ENCODE results near the gene TAAR8.
"Not testable (repeated sequence)": the region's sequence is repeated elsewhere in the genome, so short reads cannot be mapped to it uniquely, and the experiment has no call there.

Gene TAAR8, protein sequence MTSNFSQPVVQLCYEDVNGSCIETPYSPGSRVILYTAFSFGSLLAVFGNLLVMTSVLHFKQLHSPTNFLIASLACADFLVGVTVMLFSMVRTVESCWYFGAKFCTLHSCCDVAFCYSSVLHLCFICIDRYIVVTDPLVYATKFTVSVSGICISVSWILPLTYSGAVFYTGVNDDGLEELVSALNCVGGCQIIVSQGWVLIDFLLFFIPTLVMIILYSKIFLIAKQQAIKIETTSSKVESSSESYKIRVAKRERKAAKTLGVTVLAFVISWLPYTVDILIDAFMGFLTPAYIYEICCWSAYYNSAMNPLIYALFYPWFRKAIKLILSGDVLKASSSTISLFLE

GRCh38 chr6:132552372-132552771 is at the start of gene TAAR8:
Gene TAAR8 (plus strand): TSS chr6:132552672. CDS start chr6:132552693, 21 bp downstream.
- no peak for DNase-seq (ENCODE audit: low read depth)

- DNase-seq (ENCODE audit: low read depth) = no peak
Observed at GRCh38 chr6:132504757-132505156, 47.7 kb upstream of the TAAR8 start.

DNA sequence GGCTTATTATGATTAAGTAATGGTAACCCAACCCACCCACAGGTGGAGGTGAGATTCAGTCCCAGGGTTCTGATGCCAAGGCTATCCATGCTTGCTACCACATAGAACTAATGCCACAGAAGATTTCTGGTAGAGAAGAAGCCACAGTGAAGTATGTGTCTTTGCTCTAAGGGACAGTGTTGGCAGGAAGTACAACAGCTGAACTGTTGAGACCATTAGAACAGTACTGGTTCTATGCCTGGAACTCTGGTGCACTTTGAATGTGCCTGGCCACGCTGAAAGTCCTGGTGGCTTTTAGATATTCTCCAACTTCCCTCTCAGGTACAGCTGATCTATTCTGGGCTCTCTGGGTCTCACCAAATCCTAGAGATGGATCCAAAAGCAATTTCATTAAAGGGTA is 47.3 kb upstream of the TAAR8 start:
- DNase-seq (ENCODE audit: low read depth) = no peak

DNA sequence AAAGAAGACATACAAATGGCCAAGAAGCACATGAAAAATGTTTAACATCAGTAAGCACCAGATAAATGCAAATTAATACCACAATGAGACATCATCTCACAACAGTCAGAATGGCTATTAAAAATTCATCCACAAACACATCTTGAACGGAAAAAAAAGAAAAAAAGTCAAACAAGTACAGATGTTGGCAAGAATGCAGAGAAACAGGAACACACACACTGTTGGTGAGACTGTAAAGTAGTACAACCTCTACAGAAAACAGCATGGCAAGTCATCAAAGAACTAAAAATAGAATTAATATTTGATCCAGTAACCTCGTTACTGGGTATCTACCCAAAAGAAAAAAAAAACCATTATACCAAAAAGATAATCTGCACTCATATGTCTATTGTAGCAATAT is 46.0 kb upstream of the TAAR8 start:
- no peak for DNase-seq (ENCODE audit: low read depth)

- DNase-seq (ENCODE audit: low read depth) = no peak
Observed at GRCh38 chr6:132506869-132507808, 45.3 kb upstream of the TAAR8 start.

- DNase-seq (ENCODE audit: low read depth) = no peak
Observed at GRCh38 chr6:132511210-132511830, 41.2 kb upstream of the TAAR8 start.

- DNase-seq (ENCODE audit: low read depth) = no peak
Observed at GRCh38 chr6:132511831-132512220, 40.6 kb upstream of the TAAR8 start.

DNA sequence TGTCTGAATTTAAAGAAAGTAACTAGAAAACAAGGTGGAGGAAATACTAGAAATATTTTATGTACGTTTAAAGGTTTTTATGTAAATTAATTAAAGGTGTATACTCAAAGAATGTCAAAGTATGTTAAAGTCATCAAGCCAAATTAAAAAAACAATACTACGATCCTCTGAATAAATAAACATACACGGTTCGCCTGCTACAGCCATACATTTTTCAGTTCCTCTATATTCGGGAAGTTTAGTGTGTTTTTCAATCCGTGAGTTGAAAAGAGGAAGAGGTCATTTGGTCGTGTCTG is 40.2 kb upstream of the TAAR8 start:
- DNase-seq (ENCODE audit: low read depth) = no peak

DNA sequence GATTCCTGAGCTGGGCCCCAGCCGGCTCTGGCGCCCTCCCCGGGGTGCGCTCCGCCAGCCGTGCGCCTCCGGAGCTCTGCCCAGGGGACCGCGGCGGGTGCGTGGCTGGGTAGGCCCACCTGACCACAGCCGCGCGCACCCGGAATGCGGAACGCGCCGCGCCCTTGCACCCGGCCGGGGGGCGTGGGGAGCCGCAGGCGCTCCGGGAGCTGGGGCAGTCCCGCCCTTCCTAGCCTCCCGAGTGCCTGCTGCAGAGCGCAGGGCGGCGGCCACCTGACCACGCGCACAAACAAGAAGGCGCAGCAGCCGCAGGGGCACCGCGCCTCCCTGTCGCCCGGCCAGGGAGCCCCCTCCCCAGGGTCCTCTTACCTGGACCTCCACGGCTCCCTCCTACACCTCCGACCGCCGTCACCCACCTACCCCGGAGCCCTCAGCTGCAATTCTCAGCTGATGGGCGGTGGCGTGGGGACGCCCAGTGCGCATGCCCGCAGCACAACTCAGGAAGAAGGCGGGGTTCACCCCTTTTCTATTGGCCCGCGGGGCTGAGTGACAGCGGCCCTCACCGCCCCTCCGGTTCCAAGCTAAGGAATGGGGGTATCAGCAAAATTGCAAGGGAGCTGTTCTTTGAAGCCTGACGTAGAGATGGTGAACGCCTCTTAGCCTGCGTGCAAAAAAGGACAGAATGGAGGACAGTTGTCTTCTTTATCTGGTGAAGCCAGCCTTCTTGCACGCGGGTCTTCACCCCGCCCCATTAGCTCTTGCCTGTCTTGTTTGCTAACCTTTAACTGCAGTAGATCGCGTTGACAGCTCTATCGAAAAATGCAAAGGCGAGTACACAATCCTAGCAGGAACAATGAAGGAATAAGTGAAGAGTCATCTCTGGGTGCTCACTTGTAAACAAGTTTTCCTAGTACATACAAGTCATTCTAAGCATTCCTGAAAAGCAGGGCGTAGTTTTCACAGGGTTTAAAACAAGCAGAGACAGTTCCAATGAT is 39.5 kb upstream of the TAAR8 start, which contains the start of gene STX7:
STX7 (minus strand) TSS at position 479 of the 995 bp plus-strand sequence. CDS start 9,586 bp downstream, outside the sequence.
- peak; percentile 68 for DNase-seq (ENCODE audit: low read depth)

GRCh38 chr6:132513831-132514545 is 38.5 kb upstream of the TAAR8 start:
- no peak for DNase-seq (ENCODE audit: low read depth)

GRCh38 chr6:132515386-132515785 is 37.1 kb upstream of the TAAR8 start:
- no peak for DNase-seq (ENCODE audit: low read depth)

DNA sequence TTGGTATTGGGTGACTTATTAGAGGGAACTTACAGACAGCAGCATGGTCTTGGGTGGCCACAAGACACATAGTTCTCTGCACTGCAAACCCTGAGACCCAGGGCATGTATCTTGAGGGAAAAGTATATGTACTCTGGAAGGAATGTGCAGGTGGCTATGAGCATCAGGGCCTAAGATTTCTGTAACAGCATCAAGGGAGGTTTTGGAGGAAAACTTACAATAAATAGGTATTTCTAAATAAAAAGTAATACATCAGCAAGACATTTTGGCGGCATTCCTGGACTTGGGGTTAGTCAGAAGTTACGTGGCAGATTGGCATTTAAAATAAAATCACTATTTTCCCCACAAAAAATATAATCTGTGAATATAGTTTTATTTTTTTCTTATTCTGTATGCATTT is 31.5 kb upstream of the TAAR8 start:
- DNase-seq (ENCODE audit: low read depth) = no peak

GRCh38 chr6:132524646-132525045 is 27.8 kb upstream of the TAAR8 start:
- no peak for DNase-seq (ENCODE audit: low read depth)

- DNase-seq (ENCODE audit: low read depth) = no peak
Observed at GRCh38 chr6:132525866-132526265, 26.6 kb upstream of the TAAR8 start.

DNA sequence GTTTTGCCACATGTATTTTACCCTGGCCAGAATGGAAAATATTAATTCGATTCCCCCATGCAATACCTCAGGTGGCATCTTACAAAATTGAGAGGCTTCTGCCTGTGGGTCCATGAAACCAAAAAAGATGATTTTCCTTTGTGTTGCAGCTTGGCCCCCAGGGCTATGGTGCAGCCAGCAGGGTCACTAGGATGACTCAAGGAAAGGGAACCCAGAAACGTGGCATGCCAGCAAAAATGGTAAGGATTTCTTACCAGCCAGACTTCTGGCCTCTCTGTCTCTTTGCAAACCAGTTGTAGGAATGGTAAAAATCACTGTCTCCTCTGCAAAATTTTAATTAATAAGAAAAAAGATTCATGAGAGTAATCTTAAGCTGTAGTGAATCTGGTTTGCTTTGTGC is 26.0 kb upstream of the TAAR8 start:
- DNase-seq (ENCODE audit: low read depth) = no peak

GRCh38 chr6:132527791-132528190 is 24.7 kb upstream of the TAAR8 start:
- peak; percentile 63 for DNase-seq (ENCODE audit: low read depth)

GRCh38 chr6:132530293-132530974 is 22.0 kb upstream of the TAAR8 start:
- DNase-seq (ENCODE audit: low read depth) = peak; percentile 23

GRCh38 chr6:132534546-132534945 is 17.9 kb upstream of the TAAR8 start:
- DNase-seq (ENCODE audit: low read depth) = not testable (repeated sequence)

DNA sequence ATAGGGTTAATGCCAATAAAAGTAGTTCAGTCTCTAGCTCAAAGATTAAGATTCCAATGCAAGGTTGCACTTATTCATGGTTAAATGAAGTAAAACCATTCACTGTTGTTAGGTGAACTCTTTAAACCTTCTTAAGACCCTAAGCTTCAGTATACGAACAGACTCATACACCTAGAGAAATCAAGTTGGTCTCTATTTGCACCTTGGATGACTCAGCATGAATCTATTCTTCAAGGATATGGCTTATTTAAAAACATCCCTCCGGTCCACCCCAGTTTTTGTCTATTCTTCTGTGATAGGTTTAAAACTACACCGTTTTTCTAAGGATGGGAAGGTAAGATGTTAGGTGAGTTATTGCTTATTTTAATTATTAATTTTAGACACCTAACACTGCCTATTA is 15.3 kb upstream of the TAAR8 start:
- DNase-seq (ENCODE audit: low read depth) = no peak

DNA sequence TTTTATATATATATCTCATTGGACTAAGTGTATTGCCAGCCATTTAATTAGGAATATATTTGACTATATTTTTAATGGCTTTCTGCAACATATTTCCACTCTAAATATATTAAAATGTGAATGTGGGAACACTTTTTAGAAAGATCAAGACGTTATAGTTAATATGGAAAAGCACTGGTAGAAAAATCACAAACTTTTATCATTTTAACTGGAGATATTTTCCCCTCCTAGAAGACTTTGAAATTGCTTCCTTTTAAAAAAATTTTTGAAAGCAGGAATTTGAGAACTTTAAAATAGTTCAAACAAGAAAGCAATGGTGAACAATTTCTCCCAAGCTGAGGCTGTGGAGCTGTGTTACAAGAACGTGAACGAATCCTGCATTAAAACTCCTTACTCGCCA is 14.5 kb upstream of the TAAR8 start, which contains the start of gene TAAR9:
TAAR9 (plus strand) TSS at position 301 of the 400 bp plus-strand sequence; CDS start at position 314, 13 bp downstream.
- DNase-seq (ENCODE audit: low read depth) = no peak

Data from HS-5 (cell line).